HG03196 (cell line): Measurements from ENCODE around the gene MOB3B.

Experiments
- ATAC-seq: cut with Tn5 transposase; IDR thresholded peaks from one replicate; pipeline ENCODE4 v1.9.1; 2021; ENCODE audit not compliant: unreplicated experiment

Gene MOB3B

DNA sequence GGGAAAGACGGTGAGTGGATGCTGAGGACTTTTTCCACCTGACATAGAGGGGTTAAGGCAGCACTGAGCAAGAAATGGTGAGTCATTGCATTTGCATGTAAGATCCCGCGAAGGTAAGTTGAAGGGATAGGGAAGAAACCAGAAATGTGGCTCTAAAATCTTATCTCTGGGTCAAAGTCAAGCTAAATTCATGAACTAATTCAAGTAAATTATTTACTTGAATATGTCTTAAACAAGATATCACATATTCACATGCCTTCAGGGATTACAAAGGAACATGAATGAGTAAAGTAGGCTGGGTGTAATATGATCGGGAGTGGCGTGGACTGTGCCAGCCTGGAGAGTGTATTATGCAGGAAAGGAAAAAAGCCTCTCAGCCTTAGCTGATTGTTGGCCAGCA lies 158.2 kb downstream of the MOB3B start:
- no peak for ATAC-seq

DNA sequence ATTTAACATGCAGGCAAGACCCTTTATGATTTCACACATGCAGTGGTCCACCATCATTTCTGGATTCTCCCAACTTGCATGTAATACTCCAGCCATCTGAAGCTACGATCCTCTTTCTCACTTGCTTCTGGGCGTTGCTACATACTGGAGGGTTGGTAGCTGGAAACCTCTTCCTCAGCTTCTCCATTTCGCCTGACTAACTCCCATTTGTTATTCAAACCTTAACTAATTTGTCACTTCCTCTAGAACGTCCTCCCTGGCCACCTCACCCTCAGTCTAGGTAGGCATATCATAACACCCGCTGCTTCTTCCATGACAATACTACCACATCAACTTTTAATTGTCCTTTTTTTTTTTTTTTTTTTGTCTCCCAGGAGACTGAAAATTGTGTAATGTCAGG lies 160.0 kb downstream of the MOB3B start:
- no peak for ATAC-seq

DNA sequence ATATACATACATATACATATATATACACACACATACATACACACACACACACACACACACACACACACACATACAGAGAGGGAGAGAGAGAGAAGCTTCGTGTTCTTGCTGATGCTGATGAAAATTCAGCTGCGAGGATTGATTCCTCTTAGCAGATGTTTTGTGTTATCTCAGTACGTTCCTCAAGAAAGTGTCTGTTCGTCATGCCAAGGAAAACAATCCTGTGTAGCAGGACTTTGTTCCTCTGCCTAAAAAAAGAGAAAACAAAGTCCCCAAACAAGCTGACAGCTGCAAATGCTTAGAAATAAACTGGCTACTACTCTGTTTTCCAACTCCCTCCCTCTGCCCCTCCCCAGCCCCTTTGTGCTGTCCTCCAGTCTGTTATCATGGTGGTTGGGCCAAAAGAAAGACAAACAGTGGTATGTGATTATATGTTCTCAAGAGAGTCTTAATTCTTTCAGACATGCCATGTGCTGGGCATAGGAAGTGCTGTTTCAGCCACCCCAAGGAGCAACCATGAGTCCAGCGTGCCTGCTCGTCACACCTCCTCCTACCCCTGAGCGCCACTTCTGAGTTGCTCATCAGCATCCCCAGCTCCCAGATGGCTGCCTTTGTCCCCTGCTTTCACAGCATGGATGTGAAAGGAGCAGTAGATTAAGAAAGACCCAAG lies 161.2 kb downstream of the MOB3B start:
- ATAC-seq, result no peak

DNA sequence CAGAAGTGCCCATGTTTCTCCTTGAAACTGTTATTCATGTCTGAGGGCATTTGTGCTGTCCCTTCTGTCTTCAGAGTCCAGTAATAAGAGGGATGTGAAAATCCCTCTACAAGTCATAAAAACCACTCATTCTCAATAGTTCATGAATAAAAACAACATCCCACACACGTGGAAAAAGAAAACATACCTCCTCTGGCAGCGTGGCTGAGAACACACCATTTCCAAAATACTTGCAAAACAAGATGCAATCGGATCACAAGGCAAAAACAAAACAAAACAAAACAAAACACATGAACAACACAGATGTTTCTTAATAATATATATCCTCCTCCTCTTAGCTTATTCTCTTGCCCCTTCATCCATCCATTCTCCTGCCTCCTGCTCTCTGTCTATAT lies 161.7 kb downstream of the MOB3B start:
- no peak for ATAC-seq

DNA sequence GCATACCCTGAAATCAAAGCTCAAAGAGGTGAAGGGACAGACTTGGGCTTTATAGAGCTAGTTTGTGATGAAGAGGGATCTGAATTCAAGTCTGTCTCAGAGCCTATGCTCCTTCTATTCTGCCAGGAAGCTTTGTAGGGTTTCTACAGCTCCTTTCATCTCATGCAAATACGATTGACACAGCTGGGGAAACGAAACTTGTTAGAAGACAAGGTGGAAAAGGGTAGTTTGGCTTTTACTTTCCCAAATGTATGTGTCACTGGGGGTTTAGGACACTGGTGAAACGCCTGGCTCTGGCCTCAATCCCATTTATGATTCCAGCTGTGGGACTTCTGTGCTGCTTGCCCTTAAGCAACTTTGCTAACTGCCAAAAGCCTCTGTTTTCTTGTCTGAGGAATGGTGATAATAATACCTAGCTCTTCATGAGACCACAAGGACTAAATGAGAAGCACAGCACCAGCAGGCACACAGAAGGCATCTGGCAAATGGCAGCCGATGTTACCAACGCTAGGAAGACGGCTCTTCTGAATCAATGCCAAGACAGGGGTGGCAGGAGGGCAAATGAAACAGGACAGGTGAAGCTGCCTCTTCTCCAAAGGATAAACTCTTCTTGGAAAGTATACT lies 162.3 kb downstream of the MOB3B start:
- peak; percentile 72 for ATAC-seq

DNA sequence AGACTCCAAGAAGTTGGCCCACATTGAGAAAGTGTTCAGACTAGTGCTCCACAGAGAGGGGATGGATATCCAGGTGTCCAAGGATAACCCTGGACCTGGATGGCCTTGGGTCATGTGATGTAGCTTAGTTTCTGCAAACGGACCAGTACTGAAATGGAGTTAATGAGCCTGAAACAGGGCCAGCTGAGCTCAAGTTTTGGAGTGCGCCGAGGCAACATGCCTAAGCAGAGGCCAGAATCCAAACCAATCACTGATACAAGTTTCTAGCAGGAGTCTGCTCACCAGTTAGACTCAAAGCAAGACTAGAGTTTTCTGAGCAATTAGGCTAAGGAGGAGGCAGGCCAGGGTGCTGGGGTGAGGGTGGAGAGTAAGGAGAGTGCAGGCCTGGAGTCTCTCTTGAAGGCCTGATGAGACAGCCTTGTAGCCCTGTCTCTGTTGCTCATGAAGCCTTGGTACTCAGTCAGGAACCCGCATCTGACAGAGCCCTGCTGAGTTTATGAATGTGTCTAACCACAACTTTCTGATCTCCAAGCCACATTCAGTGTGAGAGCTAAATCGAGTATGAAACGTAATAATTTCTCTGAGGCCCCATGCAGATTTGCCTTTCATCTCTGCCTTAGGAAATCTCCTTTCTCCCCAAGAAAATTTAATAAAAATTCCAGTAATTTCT lies 163.8 kb downstream of the MOB3B start:
- ATAC-seq, result peak; percentile 89

DNA sequence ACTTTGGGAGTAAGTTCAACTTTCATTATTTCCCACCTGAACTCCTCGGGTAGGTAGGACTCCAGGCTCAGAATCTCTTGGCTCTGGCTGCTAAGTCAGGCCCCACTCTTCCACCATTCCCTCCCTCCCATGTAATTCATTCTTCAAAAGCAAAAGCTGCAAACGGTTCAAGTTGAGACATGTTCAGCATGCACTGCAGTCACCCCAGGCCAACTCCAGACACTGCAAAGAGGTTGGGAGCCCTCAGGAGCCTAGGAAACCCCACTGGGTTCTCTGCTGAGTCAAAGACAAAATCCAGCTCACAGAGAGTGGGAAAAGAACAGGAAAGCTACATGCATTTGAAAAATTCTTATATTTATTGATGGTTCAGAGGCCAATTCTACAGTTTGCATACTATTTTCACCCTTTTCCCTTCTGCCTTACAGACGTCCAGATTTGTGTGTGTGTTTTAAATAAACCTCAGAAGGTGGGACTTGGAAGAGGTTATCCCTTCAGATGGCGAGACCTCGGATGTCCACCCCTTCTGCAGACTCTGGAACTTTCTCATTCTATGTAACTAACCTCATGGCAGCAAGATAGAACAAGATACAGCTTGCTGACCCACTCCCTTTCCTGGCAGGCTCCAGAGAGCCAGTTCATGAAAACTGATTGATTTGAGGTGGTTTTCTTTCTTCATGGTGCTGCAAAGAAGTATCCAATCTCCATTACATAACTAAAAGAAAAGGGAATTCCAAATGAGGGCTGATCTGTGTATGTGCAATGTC lies 167.0 kb downstream of the MOB3B start:
- ATAC-seq, result no peak

DNA sequence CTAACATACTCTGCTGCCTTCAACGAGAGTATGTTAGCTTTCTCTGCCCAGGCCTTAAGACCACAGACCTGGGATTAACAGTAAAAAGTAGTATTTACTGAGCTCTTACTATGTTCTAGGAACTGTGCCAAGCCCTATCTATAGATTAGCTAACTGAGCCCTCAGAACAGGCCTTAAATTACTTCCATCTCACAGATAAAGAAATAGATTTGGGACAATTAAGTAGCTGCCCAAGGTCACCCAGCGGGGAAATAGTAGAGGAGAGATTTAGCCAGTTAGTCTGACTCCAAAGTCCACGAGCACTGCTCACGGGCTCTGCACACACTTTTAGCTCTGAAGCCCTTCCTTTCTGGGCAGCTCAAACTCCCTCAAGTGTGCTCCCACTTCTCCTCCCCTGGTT lies 168.1 kb downstream of the MOB3B start:
- ATAC-seq, result no peak

DNA sequence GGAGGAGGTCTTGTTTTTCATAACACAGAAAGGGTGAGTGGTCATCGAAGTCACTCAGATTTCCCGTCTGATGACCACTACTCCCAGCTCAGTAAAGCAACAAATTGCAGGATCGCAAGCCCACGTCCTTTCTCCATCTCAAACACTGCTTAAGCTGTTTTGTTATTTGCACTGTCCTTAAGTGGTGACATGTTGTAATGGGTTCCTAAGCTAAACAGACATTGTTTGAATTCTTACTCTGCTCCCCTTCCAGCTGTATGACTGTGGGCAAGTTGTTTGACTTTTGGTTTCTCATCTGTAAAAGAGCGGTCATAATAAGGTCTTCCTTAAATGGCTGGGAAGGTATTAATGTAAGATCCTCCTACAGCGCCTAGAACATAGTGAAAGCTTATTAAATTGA lies 169.9 kb downstream of the MOB3B start:
- ATAC-seq, result no peak

GRCh38 chr9:27358007-27358406 lies 171.6 kb downstream of the MOB3B start:
- ATAC-seq, result no peak

- no peak for ATAC-seq
Measured at GRCh38 chr9:27356446-27356845, 173.2 kb downstream of the MOB3B start.

GRCh38 chr9:27355166-27355565 lies 174.4 kb downstream of the MOB3B start:
- no peak for ATAC-seq

DNA sequence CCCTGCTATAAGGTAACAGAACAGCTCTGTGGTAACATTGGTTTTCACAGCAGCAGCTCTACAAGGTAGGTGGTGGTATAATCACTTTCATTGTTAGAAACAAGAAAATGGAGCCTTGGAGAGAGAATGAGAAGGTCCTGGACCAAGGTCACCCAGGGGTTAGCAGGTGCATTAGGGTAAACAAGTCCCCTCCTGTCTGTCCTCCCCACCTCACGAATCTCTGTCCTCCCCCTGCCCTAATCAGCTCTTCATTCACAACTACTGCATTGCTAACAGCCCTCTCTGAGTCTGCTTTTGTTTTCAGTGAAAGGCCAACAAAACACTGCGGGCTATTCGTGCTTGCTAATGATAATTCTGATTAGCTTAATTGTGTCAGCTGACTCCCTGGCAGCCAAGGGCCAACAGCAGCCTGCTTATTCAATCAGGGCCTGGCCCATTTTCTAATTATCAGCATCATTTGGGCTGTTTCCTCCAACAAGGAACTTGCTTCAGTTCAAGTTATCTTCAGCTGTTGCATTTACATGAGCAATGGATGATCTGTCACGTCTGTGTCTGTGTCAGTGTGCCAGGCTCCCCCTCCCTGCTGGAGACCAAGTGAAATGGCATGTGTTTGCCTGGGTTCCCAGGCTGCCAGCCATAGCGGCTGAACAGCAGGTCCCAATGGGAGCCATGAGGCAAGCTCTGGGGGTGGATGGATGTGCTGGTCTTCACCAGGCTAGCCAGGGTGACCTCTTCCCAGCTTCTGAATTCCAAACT lies 176.0 kb downstream of the MOB3B start:
- peak; percentile 86 for ATAC-seq

- no peak for ATAC-seq
Measured at GRCh38 chr9:27353166-27353473, 176.5 kb downstream of the MOB3B start.

DNA sequence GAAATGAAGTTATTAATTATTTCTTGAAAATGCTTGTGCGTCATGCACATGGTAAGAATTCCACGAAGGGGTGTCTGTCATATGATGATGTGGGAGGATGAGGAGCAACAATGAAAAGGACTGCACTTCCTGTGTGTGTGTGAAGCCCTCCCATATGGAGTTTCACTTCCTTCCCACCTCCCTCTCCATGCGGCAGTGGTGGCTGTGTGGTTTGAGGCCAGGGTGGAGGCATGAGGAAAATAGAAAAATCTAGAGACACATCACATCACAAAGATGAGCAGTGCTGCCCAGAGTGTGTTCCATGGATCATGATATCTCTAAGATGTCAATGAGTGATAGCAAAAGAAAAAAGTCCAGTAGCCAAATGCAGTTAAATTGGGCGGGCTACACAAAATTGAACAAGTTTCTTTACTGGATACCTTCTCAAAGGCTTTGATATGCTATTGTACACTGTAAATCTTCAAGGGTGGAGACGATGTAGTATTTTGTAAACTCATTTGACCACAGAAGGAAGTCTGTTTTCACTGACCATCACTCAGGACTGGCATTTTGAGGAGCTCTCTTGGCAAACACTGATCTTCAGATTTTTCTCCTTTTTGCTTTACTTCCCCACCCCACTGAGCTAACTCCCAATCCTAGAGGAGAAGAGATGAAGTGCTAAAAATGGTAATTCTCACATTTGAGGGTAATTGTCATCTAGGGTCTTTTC lies 177.0 kb downstream of the MOB3B start:
- ATAC-seq, result no peak

- ATAC-seq, result no peak
Measured at GRCh38 chr9:27351438-27351837, 178.2 kb downstream of the MOB3B start.

- ATAC-seq, result no peak
Measured at GRCh38 chr9:27350382-27350976, 179.1 kb downstream of the MOB3B start.

GRCh38 chr9:27349698-27350080 lies 179.9 kb downstream of the MOB3B start:
- ATAC-seq, result no peak

- no peak for ATAC-seq
Measured at GRCh38 chr9:27348785-27349697, 180.6 kb downstream of the MOB3B start.
